ENCODE data around the gene CD96.

DNA sequence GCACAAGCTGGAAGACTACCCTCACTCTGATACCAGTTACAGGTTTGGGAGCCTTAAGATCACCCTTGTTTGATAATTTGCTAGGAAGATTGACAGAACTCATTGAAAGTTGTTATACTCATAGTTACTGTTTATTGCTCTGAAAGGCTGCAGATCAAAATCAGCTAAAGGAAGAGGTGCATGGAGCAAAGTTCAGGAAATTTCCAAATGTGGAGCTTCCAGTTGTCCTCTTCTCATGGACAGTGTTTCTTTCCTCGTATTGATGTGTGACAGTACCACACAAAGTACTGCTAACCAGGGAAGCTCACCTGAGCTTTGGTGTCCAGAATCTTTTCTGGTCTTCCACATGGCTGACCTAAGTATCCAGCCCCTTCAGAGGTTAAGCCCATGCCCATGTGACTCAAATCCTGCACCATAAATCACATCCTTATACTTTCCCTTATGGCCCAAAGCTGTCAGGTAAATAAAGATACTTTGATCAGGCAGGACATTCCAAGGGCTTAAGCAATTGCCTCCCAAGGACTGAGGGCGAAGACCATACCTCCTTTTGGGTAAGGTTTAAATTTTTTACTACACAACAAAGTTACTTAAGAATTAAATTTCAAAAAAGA lies 146.3 kb downstream of the CD96 start:
- TF ChIP-seq, protein P1, sequence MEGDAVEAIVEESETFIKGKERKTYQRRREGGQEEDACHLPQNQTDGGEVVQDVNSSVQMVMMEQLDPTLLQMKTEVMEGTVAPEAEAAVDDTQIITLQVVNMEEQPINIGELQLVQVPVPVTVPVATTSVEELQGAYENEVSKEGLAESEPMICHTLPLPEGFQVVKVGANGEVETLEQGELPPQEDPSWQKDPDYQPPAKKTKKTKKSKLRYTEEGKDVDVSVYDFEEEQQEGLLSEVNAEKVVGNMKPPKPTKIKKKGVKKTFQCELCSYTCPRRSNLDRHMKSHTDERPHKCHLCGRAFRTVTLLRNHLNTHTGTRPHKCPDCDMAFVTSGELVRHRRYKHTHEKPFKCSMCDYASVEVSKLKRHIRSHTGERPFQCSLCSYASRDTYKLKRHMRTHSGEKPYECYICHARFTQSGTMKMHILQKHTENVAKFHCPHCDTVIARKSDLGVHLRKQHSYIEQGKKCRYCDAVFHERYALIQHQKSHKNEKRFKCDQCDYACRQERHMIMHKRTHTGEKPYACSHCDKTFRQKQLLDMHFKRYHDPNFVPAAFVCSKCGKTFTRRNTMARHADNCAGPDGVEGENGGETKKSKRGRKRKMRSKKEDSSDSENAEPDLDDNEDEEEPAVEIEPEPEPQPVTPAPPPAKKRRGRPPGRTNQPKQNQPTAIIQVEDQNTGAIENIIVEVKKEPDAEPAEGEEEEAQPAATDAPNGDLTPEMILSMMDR (IDR thresholded peaks at IDR 0.05), result no peak
- no peak for TF ChIP-seq POLR2A (IDR thresholded peaks at IDR 0.05)
